SK-N-SH (cell line): ENCODE measurements around the gene KRTAP5-4. TPM values are rescaled to one million over a fixed set of nuclear protein-coding genes. Genes with fewer than 3 reads are reported as not detected.

Experiments used
- CTCF ChIA-PET: fragments of 300-600, 350-600 bp; formaldehyde crosslinking; extraction: SDS; loops from one replicate; lab custom pipeline; 2021; lab: Yijun Ruan, JAX
- POLR2A ChIA-PET: fragments of 350-600 bp; sonication (Branson Sonifier 250); formaldehyde crosslinking; extraction: SDS; loops from one replicate; lab custom pipeline; 2020; ENCODE audit warnings: antibody characterized with exemption, inconsistent platforms; lab: Yijun Ruan, JAX
- DNase-seq: peaks from one replicate; pipeline ENCODE4 v3.0.0; 2012
- H2AFZ ChIP-seq: fragments of 200-600 bp; sonication (generic); 2 replicates; pipeline ENCODE4 v1.8.1; 2016; ENCODE audit warnings: antibody characterized with exemption, mild to moderate bottlenecking, low read depth
- H3F3A ChIP-seq: fragments of 200-600 bp; sonication (generic); replicated peaks from 2 replicates; pipeline ENCODE3; 2016; ENCODE audit warnings: antibody characterized with exemption, mild to moderate bottlenecking; ENCODE audit not compliant: insufficient read depth
- H3K27ac ChIP-seq, 2 experiments: fragments of 200-500 bp in 1 of 2; fragments of 200-600 bp in 1 of 2; sonication (Bioruptor generic) in 1 of 2; sonication (generic), shearing (Covaris generic) in 1 of 2; 2 replicates each; pipeline versions ENCODE4 v1.5.1 to v1.6.1; 2014 to 2016; ENCODE audit warnings: low read depth in 2 of 2, inconsistent platforms in 1 of 2, low read length in 1 of 2, mild to moderate bottlenecking in 1 of 2, mixed read lengths in 1 of 2
- H3K27me3 ChIP-seq: fragments of 200-600 bp; sonication (generic), shearing (Covaris generic); 2 replicates; pipeline ENCODE4 v1.6.1; 2016; ENCODE audit warnings: mixed run types; ENCODE audit not compliant: insufficient read depth
- H3K36me3 ChIP-seq, 2 experiments: fragments of 200-500 bp in 1 of 2; fragments of 200-600 bp in 1 of 2; sonication (Bioruptor generic) in 1 of 2; sonication (generic) in 1 of 2; replicated peaks in 1 of 2; 2 replicates each; pipeline versions ENCODE3 to v1.5.1; 2014 to 2016; ENCODE audit warnings: low read length in 1 of 2, mild to moderate bottlenecking in 1 of 2; ENCODE audit not compliant: insufficient read depth in 2 of 2, control insufficient read depth in 1 of 2
- H3K4me1 ChIP-seq, 2 experiments: fragments of 200-500 bp in 1 of 2; fragments of 200-600 bp in 1 of 2; sonication (Bioruptor generic) in 1 of 2; sonication (generic), shearing (Covaris generic) in 1 of 2; 2 replicates each; pipeline versions ENCODE4 v1.5.1 to v1.6.1; 2014 to 2016; ENCODE audit warnings: low read depth in 1 of 2, low read length in 1 of 2, mixed run types in 1 of 2; ENCODE audit not compliant: insufficient read depth in 2 of 2, control insufficient read depth in 1 of 2
- H3K4me2 ChIP-seq: fragments of 200-600 bp; sonication (generic), shearing (Covaris generic); 2 replicates; pipeline ENCODE4 v1.6.1; 2017; ENCODE audit warnings: mixed run types
- H3K4me3 ChIP-seq, 2 experiments: fragments of 200-500 bp in 1 of 2; fragments of 200-600 bp in 1 of 2; sonication (Bioruptor generic) in 1 of 2; sonication (generic), shearing (Covaris generic) in 1 of 2; 2 replicates each; pipeline versions ENCODE4 v1.5.1 to v1.8.1; 2014 to 2016; ENCODE audit warnings: low read depth in 2 of 2, inconsistent platforms in 1 of 2, low read length in 1 of 2, mild to moderate bottlenecking in 1 of 2, mixed read lengths in 1 of 2, moderate library complexity in 1 of 2
- H3K79me2 ChIP-seq: fragments of 200-600 bp; sonication (generic); 2 replicates; pipeline ENCODE4 v1.8.1; 2017; ENCODE audit warnings: mild to moderate bottlenecking; ENCODE audit not compliant: insufficient read depth
- H3K9ac ChIP-seq: fragments of 200-600 bp; sonication (generic); 2 replicates; pipeline ENCODE4 v1.6.1; 2017; ENCODE audit warnings: mixed run types
- H3K9me2 ChIP-seq: fragments of 200-600 bp; sonication (generic); 2 replicates; pipeline ENCODE4 v1.6.1; 2017; ENCODE audit warnings: mixed run types
- H3K9me3 ChIP-seq: fragments of 200-600 bp; sonication (generic); 2 replicates; pipeline ENCODE4 v1.6.1; 2017; ENCODE audit warnings: mixed run types, mild to moderate bottlenecking, moderate library complexity
- H4K20me1 ChIP-seq: fragments of 200-600 bp; sonication (generic); 2 replicates; pipeline ENCODE4 v1.6.1; 2017; ENCODE audit warnings: mild to moderate bottlenecking, mixed run types; ENCODE audit not compliant: insufficient read depth
- ELF1 ChIP-seq: IDR thresholded peaks from 2 replicates; pipeline ENCODE4 v1.4.0; 2012
- EP300 ChIP-seq, 2 experiments: IDR thresholded peaks; 2 replicates each; pipeline versions ENCODE4 v1.4.0 to v1.6.1; 2012; ENCODE audit warnings: borderline replicate concordance in 1 of 2, low read depth in 1 of 2, low read length in 1 of 2
- EZH2phosphoT487 ChIP-seq: fragments of 200-600 bp; sonication (generic); IDR thresholded peaks from 2 replicates; pipeline ENCODE4 v1.6.1; 2017; ENCODE audit warnings: low read depth, mixed run types, mild to moderate bottlenecking, antibody characterized with exemption, moderate library complexity, borderline replicate concordance
- FOSL2 ChIP-seq: IDR thresholded peaks from 2 replicates; pipeline ENCODE4 v1.4.0; 2012; ENCODE audit warnings: low read depth, mild to moderate bottlenecking, moderate library complexity, borderline replicate concordance
- FOXM1 ChIP-seq: IDR thresholded peaks from 2 replicates; pipeline ENCODE4 v1.4.0; 2012; ENCODE audit warnings: low read depth, mild to moderate bottlenecking
- GABPA ChIP-seq: IDR thresholded peaks from 2 replicates; pipeline ENCODE4 v1.4.0; 2012; ENCODE audit warnings: low read depth, mild to moderate bottlenecking
- GATA2 ChIP-seq: sonication (generic); formaldehyde crosslinking; IDR thresholded peaks from 2 replicates; pipeline ENCODE4 v1.5.0; 2020; ENCODE audit warnings: mild to moderate bottlenecking, missing genetic modification reagents
- MEF2A ChIP-seq: IDR thresholded peaks from 2 replicates; pipeline ENCODE4 v1.4.0; 2012; ENCODE audit warnings: low read depth, borderline replicate concordance
- MXI1 ChIP-seq: IDR thresholded peaks from 2 replicates; pipeline ENCODE4 v1.6.1; 2012; ENCODE audit warnings: mild to moderate bottlenecking, low read depth, low read length, improper control_type of control experiment
- NRF1 ChIP-seq: IDR thresholded peaks from 2 replicates; pipeline ENCODE4 v1.6.1; 2012; ENCODE audit warnings: low read depth, mild to moderate bottlenecking, low read length
- PBX3 ChIP-seq: IDR thresholded peaks from 2 replicates; pipeline ENCODE4; 2012
- RAD21 ChIP-seq: IDR thresholded peaks from 2 replicates; pipeline ENCODE4 v1.6.1; 2012; ENCODE audit warnings: mild to moderate bottlenecking, low read length
- RCOR1 ChIP-seq: fragments of 150-350 bp; IDR thresholded peaks from 2 replicates; pipeline ENCODE4 v1.6.1; 2017; ENCODE audit warnings: antibody characterized with exemption, low read length
- RFX5 ChIP-seq: IDR thresholded peaks from 2 replicates; pipeline ENCODE4 v1.6.1; 2012; ENCODE audit warnings: mild to moderate bottlenecking, improper control_type of control experiment, low read length
- RXRA ChIP-seq: IDR thresholded peaks from 2 replicates; pipeline ENCODE4 v1.4.0; 2012; ENCODE audit warnings: low read depth, mild to moderate bottlenecking, borderline replicate concordance
- SMC3 ChIP-seq: IDR thresholded peaks from 2 replicates; pipeline ENCODE4 v1.6.1; 2012; ENCODE audit warnings: low read depth, low read length, improper control_type of control experiment
- TEAD4 ChIP-seq: IDR thresholded peaks from 2 replicates; pipeline ENCODE4 v1.4.0; 2012; ENCODE audit warnings: mild to moderate bottlenecking, borderline replicate concordance; ENCODE audit not compliant: insufficient read depth
- WGBS: methylation state at CpG from one replicate; pipeline ENCODE4 v1.1.6; 2017; ENCODE audit warnings: low lambda C conversion rate; 5-methylcytosine and 5-hydroxymethylcytosine counted together
- polyA plus RNA-seq, 3 experiments: library from polyadenylated mRNA; depleted of rRNA; stranded (reverse); fragments of >200 nt; gene quantifications; 2 replicates each; pipeline ENCODE4 v1.2.3, GENCODE V29; 2012
- TF ChIP-seq, protein P1 (sequence below): IDR thresholded peaks from 2 replicates; pipeline ENCODE4 v1.4.0; 2012; ENCODE audit warnings: low read depth, borderline replicate concordance

Gene KRTAP5-4
- polyA plus RNA-seq, 1 of the 3 experiments (the other 2 are of a cell fraction), result not detected

DNA sequence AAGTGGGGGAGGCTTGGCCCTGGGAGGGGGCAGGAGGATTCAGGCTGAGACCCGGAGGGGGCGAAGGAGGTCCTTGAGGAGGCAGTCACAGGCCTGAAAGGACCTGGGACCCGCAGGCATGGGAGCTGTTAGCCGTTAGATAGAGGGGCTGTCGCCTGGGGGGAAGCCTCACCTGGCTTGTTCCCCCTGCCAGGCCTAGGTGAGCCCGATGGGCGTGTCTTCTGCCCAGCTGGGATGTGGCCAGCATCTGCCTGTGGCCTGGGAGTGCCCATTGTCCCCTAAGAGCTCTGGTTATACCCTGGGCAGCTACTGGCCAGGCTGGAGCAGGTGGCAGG lies 48.1 kb downstream of the KRTAP5-4 start (continued):
- TF ChIP-seq EP300 (IDR thresholded peaks at IDR 0.05; ENCODE audit: borderline replicate concordance in 1 of 2, low read depth in 1 of 2, low read length in 1 of 2) (no peak), SMC3 (no peak)

GRCh38 chr11:1573077-1573902 lies 48.6 kb downstream of the KRTAP5-4 start:
- DNase-seq, result peak; percentile 58
- POLR2A ChIA-PET, result interaction anchor here (1.6 kb wide), 1 partner anchor 9 kb away, joined by 6 read pairs; no protein-coding TSS in a partner anchor

GRCh38 chr11:1572197-1573076 lies 49.5 kb downstream of the KRTAP5-4 start, which contains the start of gene DUSP8:
Gene DUSP8, minus strand, starts transcription at chr11:1572271. Its CDS starts 6,445 bp downstream, at chr11:1565826.
- CTCF ChIA-PET, result interaction anchor here (0.8 to 18.1 kb wide), 8 partner anchors 8 to 68 kb away, joined by 3 to 398 read pairs (median 18); no protein-coding TSS in a partner anchor
- DNase-seq, result peak; percentile 98
- no peaks in the 10 kb centered on the region for H3K36me3 ChIP-seq
- peaks cover 0 to 33% of the 10 kb centered on the region in 2 experiments; a peak in 1 of 4 replicates for H3K4me1 ChIP-seq
- H3K79me2 ChIP-seq, result no peaks in the 10 kb centered on the region
- no peak within 1 kb of the TSS; the same call in 1 of the 2 replicates for H2AFZ ChIP-seq
- peak within 1 kb of the TSS; percentile 60 for H3K9ac ChIP-seq
- no peaks in the 10 kb centered on the region for H3K9me3 ChIP-seq
- H3K4me3 ChIP-seq, result peak within 1 kb of the TSS; percentile 57 to 64
- peaks cover 4% of the 10 kb centered on the region; the same call in 1 of the 2 replicates for H3K27me3 ChIP-seq
- 0% methylated on average over 1 of the region's 124 CpGs for WGBS
- H3F3A ChIP-seq, result no peaks in the 10 kb centered on the region
- peaks cover 13% of the 10 kb centered on the region; the same call in 1 of the 2 replicates for H4K20me1 ChIP-seq
- H3K27ac ChIP-seq, result peak within 1 kb of the TSS in 1 of 2 experiments; percentile 81; a peak in 2 of 4 replicates
- peak within 1 kb of the TSS; percentile 90 for H3K4me2 ChIP-seq
- no peaks in the 10 kb centered on the region for H3K9me2 ChIP-seq
- no peak for TF ChIP-seq NRF1
- TF ChIP-seq GABPA, result no peak
- no peak for TF ChIP-seq FOXM1
- peak; percentile 29; the same call in 1 of the 2 replicates for TF ChIP-seq PBX3
- no peak for TF ChIP-seq EZH2phosphoT487
- TF ChIP-seq RFX5, result no peak
- TF ChIP-seq TEAD4, result no peak
- no peak for TF ChIP-seq ELF1
- TF ChIP-seq MEF2A, result peak; percentile 86; the same call in 1 of the 2 replicates
- 0 out of 2 replicates have a peak, but pooled peaks have one; percentile 7 for TF ChIP-seq FOSL2
- TF ChIP-seq, all 33 proteins: peak for 3
- POLR2A ChIA-PET, result no interaction called here

More at GRCh38 chr11:1573077-1573902, 48.6 kb downstream of the KRTAP5-4 start:
- Histone ChIP-seq H3K4me2 (peak overlapping the region; percentile 82), H3K9me3 (peaks cover 3% of the 10 kb centered on the region; the same call in 1 of the 2 replicates), H3K9me2 (no peaks in the 10 kb centered on the region), H4K20me1 (peaks cover 10% of the 10 kb centered on the region; the same call in 1 of the 2 replicates), H3K9ac (peak overlapping the region; percentile 41; the same call in 1 of the 2 replicates), H3K27me3 (peaks cover 4% of the 10 kb centered on the region; the same call in 1 of the 2 replicates), H2AFZ (no peak overlapping the region), H3F3A (no peaks in the 10 kb centered on the region), H3K4me3 (peak overlapping the region; percentile 57 to 59; a peak in 3 of 4 replicates), H3K4me1 (peaks cover 0 to 31% of the 10 kb centered on the region in 2 experiments; a peak in 1 of 4 replicates), H3K27ac (peak overlapping the region in 1 of 2 experiments; percentile 60; a peak in 1 of 4 replicates), H3K79me2 (no peaks in the 10 kb centered on the region)
- WGBS, result 0% methylated on average over 4 of the region's 37 CpGs
- CTCF ChIA-PET, result interaction anchor here (0.7 to 18.1 kb wide), 22 partner anchors 8 to 578 kb away, joined by 3 to 398 read pairs (median 5); partner anchors contain the start of genes KRTAP5-1 and KRTAP5-5
- TF ChIP-seq RCOR1 (no peak), GABPA (no peak), GATA2 (CRISPR knock-in tag) (no peak), RAD21 (no peak), MXI1 (no peak), RXRA (no peak)
- TF ChIP-seq, protein P1, sequence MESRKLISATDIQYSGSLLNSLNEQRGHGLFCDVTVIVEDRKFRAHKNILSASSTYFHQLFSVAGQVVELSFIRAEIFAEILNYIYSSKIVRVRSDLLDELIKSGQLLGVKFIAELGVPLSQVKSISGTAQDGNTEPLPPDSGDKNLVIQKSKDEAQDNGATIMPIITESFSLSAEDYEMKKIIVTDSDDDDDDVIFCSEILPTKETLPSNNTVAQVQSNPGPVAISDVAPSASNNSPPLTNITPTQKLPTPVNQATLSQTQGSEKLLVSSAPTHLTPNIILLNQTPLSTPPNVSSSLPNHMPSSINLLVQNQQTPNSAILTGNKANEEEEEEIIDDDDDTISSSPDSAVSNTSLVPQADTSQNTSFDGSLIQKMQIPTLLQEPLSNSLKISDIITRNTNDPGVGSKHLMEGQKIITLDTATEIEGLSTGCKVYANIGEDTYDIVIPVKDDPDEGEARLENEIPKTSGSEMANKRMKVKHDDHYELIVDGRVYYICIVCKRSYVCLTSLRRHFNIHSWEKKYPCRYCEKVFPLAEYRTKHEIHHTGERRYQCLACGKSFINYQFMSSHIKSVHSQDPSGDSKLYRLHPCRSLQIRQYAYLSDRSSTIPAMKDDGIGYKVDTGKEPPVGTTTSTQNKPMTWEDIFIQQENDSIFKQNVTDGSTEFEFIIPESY, result no peak
- TF ChIP-seq, all 33 proteins: peak for 0
- H3K36me3 ChIP-seq, result no peaks in the 10 kb centered on the region
